ENCODE results near the gene UBFD1. TPM values are rescaled to one million over a fixed set of nuclear protein-coding genes. Genes with fewer than 3 reads are reported as not detected.
A peak's percentile ranks its signal among the peaks of the same experiment; 100 is the strongest.

UBFD1 gene
- total and polyA plus RNA-seq, 4 donors, result 8.5 to 61.4 (median 31.4) TPM

DNA sequence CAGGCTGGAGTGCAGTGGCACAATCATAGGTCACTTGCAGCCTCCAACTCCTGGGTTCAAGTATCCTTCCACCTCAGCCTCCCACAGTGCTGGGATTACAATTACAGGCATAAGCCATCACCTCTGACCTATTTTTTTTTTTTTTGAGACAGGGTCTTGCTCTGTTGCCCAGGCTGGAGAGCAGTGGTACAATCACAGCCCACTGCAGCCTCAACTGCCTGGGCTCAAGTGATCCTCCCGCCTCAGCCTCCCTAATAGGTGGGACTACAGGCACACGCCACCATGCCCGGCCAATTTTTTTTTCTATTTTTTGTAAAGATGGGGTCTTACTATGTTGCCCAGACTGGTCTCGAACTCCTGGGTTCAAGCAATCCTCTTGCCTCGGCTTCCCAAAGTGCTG, 41.6 kb upstream of the UBFD1 start:
- Histone ChIP-seq H3K27ac (ENCODE audit: low read depth in 1 of 2, low read length in 1 of 2) (no peak overlapping the region), H3K9me3 (ENCODE audit: control insufficient read depth in 4 of 4, insufficient read depth in 3 of 4, low read length in 3 of 4) (no peaks in the 10 kb centered on the region), H3K4me1 (ENCODE audit: control insufficient read depth in 5 of 5, insufficient read depth in 5 of 5, low read length in 5 of 5) (peaks cover 0 to 8% (median 0%) of the 10 kb centered on the region in 5 donors), H3K27me3 (ENCODE audit: control insufficient read depth in 3 of 3, insufficient read depth in 3 of 3, low read length in 2 of 3) (no peaks in the 10 kb centered on the region), H3K9ac (ENCODE audit: insufficient read depth in 1 of 2, low read length in 2 of 2) (no peak overlapping the region), H3K4me3 (no peak overlapping the region), H3K36me3 (ENCODE audit: control insufficient read depth in 4 of 4, insufficient read depth in 4 of 4, low read length in 4 of 4) (peaks cover 0 to 6% (median 5%) of the 10 kb centered on the region in 4 donors)
- DNase-seq, result no peak
- TF ChIP-seq, protein P1, sequence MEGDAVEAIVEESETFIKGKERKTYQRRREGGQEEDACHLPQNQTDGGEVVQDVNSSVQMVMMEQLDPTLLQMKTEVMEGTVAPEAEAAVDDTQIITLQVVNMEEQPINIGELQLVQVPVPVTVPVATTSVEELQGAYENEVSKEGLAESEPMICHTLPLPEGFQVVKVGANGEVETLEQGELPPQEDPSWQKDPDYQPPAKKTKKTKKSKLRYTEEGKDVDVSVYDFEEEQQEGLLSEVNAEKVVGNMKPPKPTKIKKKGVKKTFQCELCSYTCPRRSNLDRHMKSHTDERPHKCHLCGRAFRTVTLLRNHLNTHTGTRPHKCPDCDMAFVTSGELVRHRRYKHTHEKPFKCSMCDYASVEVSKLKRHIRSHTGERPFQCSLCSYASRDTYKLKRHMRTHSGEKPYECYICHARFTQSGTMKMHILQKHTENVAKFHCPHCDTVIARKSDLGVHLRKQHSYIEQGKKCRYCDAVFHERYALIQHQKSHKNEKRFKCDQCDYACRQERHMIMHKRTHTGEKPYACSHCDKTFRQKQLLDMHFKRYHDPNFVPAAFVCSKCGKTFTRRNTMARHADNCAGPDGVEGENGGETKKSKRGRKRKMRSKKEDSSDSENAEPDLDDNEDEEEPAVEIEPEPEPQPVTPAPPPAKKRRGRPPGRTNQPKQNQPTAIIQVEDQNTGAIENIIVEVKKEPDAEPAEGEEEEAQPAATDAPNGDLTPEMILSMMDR (IDR thresholded peaks at IDR 0.05; ENCODE audit: control extremely low read depth, extremely low read depth), result no peak
- no peak for ATAC-seq (ENCODE audit: insufficient read depth, low FRiP score)
- 97 to 98% methylated on average over 5 of the region's 5 CpGs for WGBS, 2 donors

GRCh38 chr16:23516366-23517137, 41.0 kb upstream of the UBFD1 start:
- H3K4me1 ChIP-seq (ENCODE audit: control insufficient read depth in 5 of 5, insufficient read depth in 5 of 5, low read length in 5 of 5), result peaks cover 0 to 8% (median 0%) of the 10 kb centered on the region in 5 donors
- H3K4me3 ChIP-seq, result no peak overlapping the region
- no peak overlapping the region for H3K9ac ChIP-seq (ENCODE audit: insufficient read depth in 1 of 2, low read length in 2 of 2)
- H3K36me3 ChIP-seq (ENCODE audit: control insufficient read depth in 4 of 4, insufficient read depth in 4 of 4, low read length in 4 of 4), result peaks cover 0 to 6% (median 5%) of the 10 kb centered on the region in 4 donors
- TF ChIP-seq, protein P1 (IDR thresholded peaks at IDR 0.05; ENCODE audit: control extremely low read depth, extremely low read depth), result no peak
- no peak for DNase-seq
- H3K27ac ChIP-seq (ENCODE audit: low read depth in 1 of 2, low read length in 1 of 2), result no peak overlapping the region
- ATAC-seq (ENCODE audit: insufficient read depth, low FRiP score), result no peak
- no peaks in the 10 kb centered on the region for H3K27me3 ChIP-seq (ENCODE audit: control insufficient read depth in 3 of 3, insufficient read depth in 3 of 3, low read length in 2 of 3)
- no peaks in the 10 kb centered on the region for H3K9me3 ChIP-seq (ENCODE audit: control insufficient read depth in 4 of 4, insufficient read depth in 3 of 4, low read length in 3 of 4)
- 52 to 69% methylated on average over 4 of the region's 4 CpGs for WGBS, 2 donors

DNA sequence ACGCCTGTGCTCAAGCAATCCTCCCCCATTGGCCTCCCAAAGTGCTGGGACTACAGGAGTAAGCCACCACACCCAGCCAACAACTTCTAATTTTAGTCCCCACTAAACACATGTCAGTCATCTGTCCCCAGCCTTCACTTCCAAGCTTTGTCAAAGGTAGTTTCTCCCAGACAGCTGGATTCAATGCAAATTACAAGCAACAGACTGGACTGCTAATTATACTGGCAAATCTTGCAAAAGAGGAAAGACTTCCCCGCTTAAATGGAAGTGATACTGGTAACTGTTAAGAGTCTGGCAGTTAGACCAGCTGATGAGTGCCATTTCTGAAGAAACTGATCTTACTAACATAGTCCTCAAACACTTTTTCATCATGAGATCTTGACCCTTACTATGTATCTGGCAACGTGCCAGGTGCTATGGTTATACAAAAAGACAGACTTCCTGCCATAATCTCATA, 39.1 kb upstream of the UBFD1 start:
- Histone ChIP-seq H3K9ac (ENCODE audit: insufficient read depth in 1 of 2, low read length in 2 of 2) (no peak overlapping the region), H3K9me3 (ENCODE audit: control insufficient read depth in 4 of 4, insufficient read depth in 3 of 4, low read length in 3 of 4) (peaks cover 0 to 2% (median 0%) of the 10 kb centered on the region in 4 donors), H3K27me3 (ENCODE audit: control insufficient read depth in 3 of 3, insufficient read depth in 3 of 3, low read length in 2 of 3) (no peaks in the 10 kb centered on the region), H3K36me3 (ENCODE audit: control insufficient read depth in 4 of 4, insufficient read depth in 4 of 4, low read length in 4 of 4) (peaks cover 6 to 17% (median 11%) of the 10 kb centered on the region in 4 donors), H3K4me3 (no peak overlapping the region), H3K27ac (ENCODE audit: low read depth in 1 of 2, low read length in 1 of 2) (no peak overlapping the region), H3K4me1 (ENCODE audit: control insufficient read depth in 5 of 5, insufficient read depth in 5 of 5, low read length in 5 of 5) (peaks cover 0 to 8% (median 0%) of the 10 kb centered on the region in 5 donors)
- WGBS, 2 donors, result 16 to 50% methylated on average over 3 of the region's 3 CpGs
- ATAC-seq (ENCODE audit: insufficient read depth, low FRiP score) (no peak), DNase-seq (peak in 2 of 3 donors; percentile 53 to 64)
- TF ChIP-seq, protein P1 (IDR thresholded peaks at IDR 0.05; ENCODE audit: control extremely low read depth, extremely low read depth), result no peak

All from lung (tissue), 12 donors.